Vagina (tissue), 2 donors: Measurements from ENCODE around the gene UNC5CL.

ENCODE experiments used
- CTCF ChIP-seq, 3 experiments: fragments of 450-650 bp in 2 of 3; fragments of 200-600 bp in 1 of 3; sonication (generic) in 1 of 3; IDR thresholded peaks; one replicate each; pipeline ENCODE4 v1.5.1; 2017 to 2019; ENCODE audit warnings: antibody characterized with exemption in 3 of 3, mild to moderate bottlenecking in 2 of 3, moderate library complexity in 2 of 3
- POLR2A ChIP-seq, 2 donors: fragments of 450-650 bp; IDR thresholded peaks; one replicate each; pipeline ENCODE4 v1.6.1; 2017; ENCODE audit warnings: antibody characterized with exemption in 2 of 2, mild to moderate bottlenecking in 2 of 2, moderate library complexity in 2 of 2
- POLR2AphosphoS5 ChIP-seq, 2 donors: sonication (generic); formaldehyde crosslinking; IDR thresholded peaks; one replicate each; pipeline ENCODE4 v1.9.0; 2017; ENCODE audit warnings: antibody characterized with exemption in 2 of 2, mild to moderate bottlenecking in 2 of 2, low read depth in 1 of 2; ENCODE audit not compliant: insufficient read depth in 1 of 2

- TF ChIP-seq POLR2A (IDR thresholded peaks at IDR 0.05) (no peak), CTCF (IDR thresholded peaks at IDR 0.05) (no peak), POLR2AphosphoS5 (IDR thresholded peaks at IDR 0.05; ENCODE audit: insufficient read depth in 1 of 2, low read depth in 1 of 2) (no peak)
Measured at GRCh38 chr6:41055149-41055548, 16.1 kb upstream of the UNC5CL start.
